ENCODE results near the gene PCBP3.
A peak's percentile ranks its signal among the peaks of the same experiment; 100 is the strongest.

PCBP3 gene

GRCh38 chr21:45613396-45613795, 30.1 kb upstream of the PCBP3 start:
- H3K27me3 ChIP-seq (ENCODE audit: insufficient read depth, low read depth, severe bottlenecking): peaks cover 25% of the 10 kb centered on the region
- H3K27ac ChIP-seq: no peak overlapping the region
- H3K9me3 ChIP-seq (ENCODE audit: severe bottlenecking): no peaks in the 10 kb centered on the region
- TF ChIP-seq CTCF (IDR thresholded peaks at IDR 0.05; ENCODE audit: low read depth, low read length): no peak
- H3K4me3 ChIP-seq (ENCODE audit: low read depth, low read length): no peak overlapping the region
- DNase-seq: no peak
- H3K36me3 ChIP-seq: no peaks in the 10 kb centered on the region

GRCh38 chr21:45613881-45614280, 29.6 kb upstream of the PCBP3 start:
- no peak for DNase-seq
- no peaks in the 10 kb centered on the region for H3K9me3 ChIP-seq (ENCODE audit: severe bottlenecking)
- no peak for TF ChIP-seq CTCF (IDR thresholded peaks at IDR 0.05; ENCODE audit: low read depth, low read length)
- H3K27me3 ChIP-seq (ENCODE audit: insufficient read depth, low read depth, severe bottlenecking): peaks cover 25% of the 10 kb centered on the region
- no peak overlapping the region for H3K4me3 ChIP-seq (ENCODE audit: low read depth, low read length)
- H3K36me3 ChIP-seq: no peaks in the 10 kb centered on the region
- H3K27ac ChIP-seq: no peak overlapping the region

GRCh38 chr21:45615145-45615711, 28.3 kb upstream of the PCBP3 start:
- H3K27ac ChIP-seq: no peak overlapping the region
- H3K27me3 ChIP-seq (ENCODE audit: insufficient read depth, low read depth, severe bottlenecking): peaks cover 25% of the 10 kb centered on the region
- peak; percentile 18; the same call in 1 of the 2 replicates for TF ChIP-seq CTCF (IDR thresholded peaks at IDR 0.05; ENCODE audit: low read depth, low read length)
- no peak overlapping the region for H3K4me3 ChIP-seq (ENCODE audit: low read depth, low read length)
- no peaks in the 10 kb centered on the region for H3K36me3 ChIP-seq
- no peak for DNase-seq
- peaks cover 8% of the 10 kb centered on the region for H3K9me3 ChIP-seq (ENCODE audit: severe bottlenecking)

GRCh38 chr21:45617021-45617921, 26.3 kb upstream of the PCBP3 start:
- peak; percentile 26; the same call in 1 of the 2 replicates for TF ChIP-seq CTCF (IDR thresholded peaks at IDR 0.05; ENCODE audit: low read depth, low read length)
- Histone ChIP-seq H3K27me3 (ENCODE audit: insufficient read depth, low read depth, severe bottlenecking) (peaks cover 25% of the 10 kb centered on the region), H3K36me3 (no peaks in the 10 kb centered on the region), H3K9me3 (ENCODE audit: severe bottlenecking) (peaks cover 8% of the 10 kb centered on the region), H3K27ac (peak overlapping the region; percentile 9), H3K4me3 (ENCODE audit: low read depth, low read length) (peak overlapping the region; percentile 17)
- DNase-seq: peak; percentile 44

GRCh38 chr21:45618287-45618686, 25.2 kb upstream of the PCBP3 start:
- Histone ChIP-seq H3K4me3 (ENCODE audit: low read depth, low read length) (peak overlapping the region; percentile 17; the same call in 1 of the 2 replicates), H3K9me3 (ENCODE audit: severe bottlenecking) (peaks cover 8% of the 10 kb centered on the region), H3K27ac (peak overlapping the region; percentile 9), H3K27me3 (ENCODE audit: insufficient read depth, low read depth, severe bottlenecking) (peaks cover 25% of the 10 kb centered on the region), H3K36me3 (no peaks in the 10 kb centered on the region)
- TF ChIP-seq CTCF (IDR thresholded peaks at IDR 0.05; ENCODE audit: low read depth, low read length): no peak
- peak; percentile 99 for DNase-seq

All from WERI-Rb-1 (cell line).